Trophoblast cell (in vitro differentiated cells and primary cell): ENCODE results near the gene SATB2.

Experiments
- DNase-seq, 2 donors: peaks; one replicate each; pipeline ENCODE4 v3.0.0-alpha.2; 2016
- H2AFZ ChIP-seq: 2 replicates; pipeline ENCODE4 v1.6.1; 2013; ENCODE audit warnings: low read length, moderate library complexity, mild to moderate bottlenecking; ENCODE audit not compliant: insufficient read depth, poor library complexity
- H2AK5ac ChIP-seq: 2 replicates; pipeline ENCODE4 v1.6.1; 2013; ENCODE audit warnings: mild to moderate bottlenecking, low read length
- H2BK120ac ChIP-seq: 2 replicates; pipeline ENCODE4 v1.6.1; 2013; ENCODE audit warnings: low read length, mild to moderate bottlenecking, moderate library complexity; ENCODE audit not compliant: insufficient read depth, poor library complexity
- H2BK12ac ChIP-seq: 2 replicates; pipeline ENCODE4 v1.6.1; 2013; ENCODE audit warnings: mild to moderate bottlenecking, low read length, moderate library complexity
- H2BK5ac ChIP-seq: 2 replicates; pipeline ENCODE4 v1.6.1; 2013; ENCODE audit warnings: low read length, low read depth, moderate library complexity, mild to moderate bottlenecking; ENCODE audit not compliant: poor library complexity
- H3K14ac ChIP-seq: 2 replicates; pipeline ENCODE4 v1.6.1; 2013; ENCODE audit warnings: mild to moderate bottlenecking, low read length
- H3K18ac ChIP-seq: 2 replicates; pipeline ENCODE4 v1.6.1; 2013; ENCODE audit warnings: mild to moderate bottlenecking, low read length
- H3K23ac ChIP-seq: 2 replicates; pipeline ENCODE4 v1.6.1; 2013; ENCODE audit warnings: low read length
- H3K27ac ChIP-seq: 2 replicates; pipeline ENCODE4 v1.5.1; 2013; ENCODE audit warnings: low read depth, mild to moderate bottlenecking, inconsistent platforms, low read length, moderate library complexity
- H3K27me3 ChIP-seq: 2 replicates; pipeline ENCODE4 v1.6.1; 2013; ENCODE audit warnings: inconsistent platforms, mild to moderate bottlenecking, low read length, moderate library complexity; ENCODE audit not compliant: insufficient read depth
- H3K36me3 ChIP-seq, 2 experiments: 1 replicate in 1 of 2; 2 replicates in 1 of 2; pipeline ENCODE4 v1.6.1; 2013; ENCODE audit warnings: low read length in 2 of 2, mild to moderate bottlenecking in 2 of 2, moderate library complexity in 1 of 2; ENCODE audit not compliant: insufficient read depth in 2 of 2, control insufficient read depth in 1 of 2
- H3K4ac ChIP-seq: 2 replicates; pipeline ENCODE4 v1.6.1; 2013; ENCODE audit warnings: low read depth, mild to moderate bottlenecking, low read length, moderate library complexity
- H3K4me1 ChIP-seq, 2 experiments: 1 replicate in 1 of 2; 2 replicates in 1 of 2; pipeline ENCODE4 v1.6.1; 2013; ENCODE audit warnings: low read length in 2 of 2, mild to moderate bottlenecking in 2 of 2, moderate library complexity in 1 of 2; ENCODE audit not compliant: insufficient read depth in 2 of 2, control insufficient read depth in 1 of 2
- H3K4me2 ChIP-seq: 2 replicates; pipeline ENCODE4 v1.6.1; 2013; ENCODE audit warnings: inconsistent platforms, mild to moderate bottlenecking, low read length, moderate library complexity
- H3K4me3 ChIP-seq: 2 replicates; pipeline ENCODE4 v1.5.1; 2013; ENCODE audit warnings: mild to moderate bottlenecking, low read depth, low read length, inconsistent platforms
- H3K79me1 ChIP-seq: one replicate; pipeline ENCODE4 v1.6.1; 2013; ENCODE audit warnings: low read length
- H3K79me2 ChIP-seq: 2 replicates; pipeline ENCODE4 v1.6.1; 2013; ENCODE audit warnings: low read length, mild to moderate bottlenecking; ENCODE audit not compliant: control insufficient read depth, insufficient read depth, poor library complexity
- H3K9ac ChIP-seq: 2 replicates; pipeline ENCODE4 v1.6.1; 2013; ENCODE audit warnings: mild to moderate bottlenecking, low read length
- H3K9me3 ChIP-seq: 2 replicates; pipeline ENCODE4 v1.6.1; 2013; ENCODE audit warnings: low read depth, mild to moderate bottlenecking, control low read depth, inconsistent platforms, low read length; ENCODE audit not compliant: insufficient read depth
- H4K12ac ChIP-seq: 2 replicates; pipeline ENCODE4 v1.6.1; 2013; ENCODE audit warnings: low read depth, mild to moderate bottlenecking, low read length, moderate library complexity
- H4K8ac ChIP-seq: 2 replicates; pipeline ENCODE4 v1.6.1; 2013; ENCODE audit warnings: low read depth, mild to moderate bottlenecking, low read length, moderate library complexity
- H4K91ac ChIP-seq: one replicate; pipeline ENCODE4 v1.6.1; 2013; ENCODE audit warnings: low read depth, mild to moderate bottlenecking, low read length, moderate library complexity
- WGBS: extraction: QIAGEN DNeasy Blood & Tissue Kit; methylation state at CpG from one replicate; pipeline ENCODE4 v1.1.7; 2013; ENCODE audit warnings: missing lambda C conversion rate; ENCODE audit not compliant: insufficient read length, insufficient coverage; ENCODE audit errors: extremely low coverage; 5-methylcytosine and 5-hydroxymethylcytosine counted together

SATB2 gene

DNA sequence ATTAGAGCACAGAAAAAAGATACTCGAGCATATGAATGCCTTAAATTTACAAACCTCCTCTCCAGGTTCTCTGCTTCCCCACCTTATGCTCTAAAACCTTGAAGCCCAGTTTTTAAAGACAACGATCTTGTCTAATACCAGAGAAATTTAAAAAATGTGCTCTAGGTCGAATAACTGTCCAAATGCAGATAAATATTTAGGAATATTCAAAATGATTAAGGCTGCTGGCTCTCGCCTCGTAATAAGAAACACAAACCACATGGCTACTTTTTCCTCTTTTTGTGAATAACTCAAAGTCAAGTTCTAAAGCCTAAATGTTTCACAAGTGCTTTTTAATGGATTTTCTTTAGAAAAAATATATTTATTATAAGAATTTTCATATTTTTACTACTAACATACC, 101.3 kb downstream of the SATB2 start:
- H3K27me3 ChIP-seq: no peaks in the 10 kb centered on the region
- H3K23ac ChIP-seq: no peak overlapping the region
- H3K79me2 ChIP-seq: no peaks in the 10 kb centered on the region
- no peaks in the 10 kb centered on the region for H3K79me1 ChIP-seq
- H3K18ac ChIP-seq: no peak overlapping the region
- no peak overlapping the region for H4K12ac ChIP-seq
- no peak overlapping the region for H2BK5ac ChIP-seq
- no peak for DNase-seq
- no peak overlapping the region for H2BK120ac ChIP-seq
- WGBS: no CpG with 5 or more reads among the region's 5 CpGs
- no peak overlapping the region for H3K4me2 ChIP-seq
- no peak overlapping the region for H3K27ac ChIP-seq
- no peaks in the 10 kb centered on the region for H3K36me3 ChIP-seq
- no peak overlapping the region for H2BK12ac ChIP-seq
- no peak overlapping the region for H4K91ac ChIP-seq
- no peak overlapping the region for H3K4me3 ChIP-seq
- H4K8ac ChIP-seq: no peak overlapping the region
- no peak overlapping the region for H3K14ac ChIP-seq
- H2AFZ ChIP-seq: no peak overlapping the region
- no peaks in the 10 kb centered on the region for H3K9me3 ChIP-seq
- no peaks in the 10 kb centered on the region for H3K4me1 ChIP-seq
- no peak overlapping the region for H3K9ac ChIP-seq
- no peak overlapping the region for H2AK5ac ChIP-seq
- no peak overlapping the region for H3K4ac ChIP-seq

DNA sequence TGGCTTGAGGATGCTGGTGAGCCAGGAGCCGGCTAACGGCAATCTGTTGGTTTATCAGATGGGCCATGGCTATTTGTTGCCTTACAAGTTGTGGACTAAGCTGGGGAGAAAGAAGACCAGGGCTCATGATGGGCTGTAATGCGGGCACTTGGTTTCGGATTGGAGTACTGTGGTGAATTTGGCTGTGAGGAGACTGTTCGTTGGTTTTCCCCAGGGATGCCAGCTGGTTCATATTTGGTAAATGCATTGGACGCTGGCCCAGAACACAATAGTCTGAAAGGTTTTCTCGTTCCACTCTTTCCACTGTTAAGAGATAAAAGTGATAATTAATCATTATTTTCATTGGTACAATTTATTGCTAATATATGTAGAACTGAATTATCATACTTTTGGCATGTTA, 108.9 kb downstream of the SATB2 start:
- no peak for DNase-seq
- Histone ChIP-seq H4K91ac (no peak overlapping the region), H2BK120ac (no peak overlapping the region), H2BK5ac (no peak overlapping the region), H3K4me2 (no peak overlapping the region), H3K4me3 (no peak overlapping the region), H3K9me3 (no peaks in the 10 kb centered on the region), H3K79me2 (no peaks in the 10 kb centered on the region), H4K12ac (no peak overlapping the region), H2BK12ac (no peak overlapping the region), H3K23ac (no peak overlapping the region), H3K79me1 (no peaks in the 10 kb centered on the region), H3K14ac (no peak overlapping the region), H3K36me3 (no peaks in the 10 kb centered on the region), H2AFZ (no peak overlapping the region), H3K27ac (no peak overlapping the region), H3K18ac (no peak overlapping the region), H2AK5ac (no peak overlapping the region), H3K4ac (no peak overlapping the region), H3K4me1 (no peaks in the 10 kb centered on the region), H3K27me3 (no peaks in the 10 kb centered on the region), H4K8ac (no peak overlapping the region), H3K9ac (no peak overlapping the region)
- WGBS: no CpG with 5 or more reads among the region's 7 CpGs

DNA sequence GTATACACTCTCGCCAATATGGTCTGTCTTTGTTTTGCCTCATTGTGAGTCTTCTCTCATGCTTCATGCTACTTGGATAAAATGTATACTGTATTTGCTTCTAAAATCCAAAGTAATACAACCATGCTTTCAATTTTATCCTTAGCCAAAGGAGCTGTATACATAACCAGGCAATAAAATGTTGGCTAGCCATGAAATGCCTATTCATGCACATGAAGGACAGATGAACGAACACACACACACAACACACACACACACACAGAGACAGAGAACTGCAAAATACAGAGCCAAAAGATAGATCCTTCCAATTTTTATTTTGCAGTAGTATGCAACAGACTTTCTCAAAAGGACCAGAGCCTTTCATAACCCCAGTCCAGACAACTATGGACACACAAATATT, 113.7 kb downstream of the SATB2 start:
- Histone ChIP-seq H4K12ac (no peak overlapping the region), H2BK12ac (no peak overlapping the region), H3K4me2 (no peak overlapping the region), H3K14ac (no peak overlapping the region), H3K18ac (no peak overlapping the region), H2AFZ (no peak overlapping the region), H3K23ac (no peak overlapping the region), H3K79me2 (no peaks in the 10 kb centered on the region), H4K8ac (no peak overlapping the region), H3K9me3 (no peaks in the 10 kb centered on the region), H3K36me3 (no peaks in the 10 kb centered on the region), H3K27ac (no peak overlapping the region), H3K27me3 (no peaks in the 10 kb centered on the region), H2BK120ac (no peak overlapping the region), H2AK5ac (no peak overlapping the region), H3K4me3 (no peak overlapping the region), H3K79me1 (no peaks in the 10 kb centered on the region), H3K9ac (no peak overlapping the region), H2BK5ac (no peak overlapping the region), H4K91ac (no peak overlapping the region), H3K4ac (no peak overlapping the region), H3K4me1 (no peaks in the 10 kb centered on the region)
- WGBS: no CpG with 5 or more reads among the region's 2 CpGs
- DNase-seq: no peak

DNA sequence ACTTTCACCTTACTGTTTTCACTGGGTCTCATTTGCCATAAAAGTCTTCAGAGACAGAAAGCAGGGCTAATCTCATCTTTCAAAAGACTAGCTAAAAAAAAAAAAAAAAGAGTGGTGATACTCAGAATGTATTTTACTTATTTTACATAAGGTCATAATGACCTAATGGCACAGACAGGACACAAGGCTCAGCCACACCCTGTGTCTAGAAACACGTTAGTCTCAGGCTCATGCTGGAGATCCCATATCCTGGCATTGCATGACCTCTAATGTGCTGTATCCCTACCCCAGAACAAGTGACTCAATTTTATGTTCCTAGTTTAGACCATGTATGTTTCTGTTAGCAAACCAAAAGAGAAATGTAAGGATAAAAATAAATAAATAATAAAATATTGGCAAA, 115.4 kb downstream of the SATB2 start:
- no peak overlapping the region for H3K4me2 ChIP-seq
- H3K18ac ChIP-seq: no peak overlapping the region
- H3K9me3 ChIP-seq: no peaks in the 10 kb centered on the region
- no peak overlapping the region for H4K91ac ChIP-seq
- no peak overlapping the region for H2AFZ ChIP-seq
- H2BK5ac ChIP-seq: no peak overlapping the region
- H3K14ac ChIP-seq: no peak overlapping the region
- H3K27ac ChIP-seq: no peak overlapping the region
- no peak overlapping the region for H2BK12ac ChIP-seq
- no CpG with 5 or more reads among the region's 1 CpG for WGBS
- no peaks in the 10 kb centered on the region for H3K79me1 ChIP-seq
- no peaks in the 10 kb centered on the region for H3K36me3 ChIP-seq
- no peaks in the 10 kb centered on the region for H3K27me3 ChIP-seq
- H3K9ac ChIP-seq: no peak overlapping the region
- no peak overlapping the region for H2BK120ac ChIP-seq
- H3K4me3 ChIP-seq: no peak overlapping the region
- no peaks in the 10 kb centered on the region for H3K4me1 ChIP-seq
- no peak overlapping the region for H4K12ac ChIP-seq
- DNase-seq: no peak
- no peak overlapping the region for H3K4ac ChIP-seq
- H4K8ac ChIP-seq: no peak overlapping the region
- H3K79me2 ChIP-seq: no peaks in the 10 kb centered on the region
- H3K23ac ChIP-seq: no peak overlapping the region
- no peak overlapping the region for H2AK5ac ChIP-seq
